Liver (tissue), 3 donors: ENCODE data around the gene LAMA2.

Experiments used
- FOXA1 ChIP-seq: IDR thresholded peaks from 2 replicates; pipeline ENCODE4 v1.6.1; 2016; ENCODE audit warnings: antibody characterized with exemption
- GABPA ChIP-seq, 2 donors: IDR thresholded peaks in 1 of 2; conservative IDR thresholded peaks in 1 of 2; 2 replicates each; pipeline ENCODE4 v1.6.1; 2016; ENCODE audit warnings: antibody characterized with exemption in 2 of 2, mild to moderate bottlenecking in 1 of 2, moderate library complexity in 1 of 2
- HNF4G ChIP-seq: IDR thresholded peaks from 2 replicates; pipeline ENCODE4 v1.6.1; 2016; ENCODE audit warnings: antibody characterized with exemption
- JUND ChIP-seq, 2 donors: IDR thresholded peaks; 2 replicates each; pipeline ENCODE4 v1.6.1; 2016; ENCODE audit warnings: antibody characterized with exemption in 2 of 2
- NR2F2 ChIP-seq: IDR thresholded peaks from 2 replicates; pipeline ENCODE4 v1.6.1; 2016; ENCODE audit warnings: antibody characterized with exemption
- RAD21 ChIP-seq, 2 donors: IDR thresholded peaks; 2 replicates each; pipeline ENCODE4 v1.6.1; 2016; ENCODE audit warnings: antibody characterized with exemption in 2 of 2, mild to moderate bottlenecking in 2 of 2
- RXRA ChIP-seq, 2 donors: IDR thresholded peaks; 2 replicates each; pipeline ENCODE4 v1.6.1; 2017 to 2018; ENCODE audit warnings: antibody characterized with exemption in 2 of 2, mild to moderate bottlenecking in 1 of 2
- SP1 ChIP-seq: IDR thresholded peaks from 2 replicates; pipeline ENCODE4 v1.6.1; 2018; ENCODE audit warnings: antibody characterized with exemption, mild to moderate bottlenecking
- TAF1 ChIP-seq: conservative IDR thresholded peaks from 2 replicates; pipeline ENCODE4 v1.6.1; 2016; ENCODE audit warnings: antibody characterized with exemption, mild to moderate bottlenecking
- YY1 ChIP-seq: IDR thresholded peaks from 2 replicates; pipeline ENCODE4 v1.6.1; 2016; ENCODE audit warnings: antibody characterized with exemption, mild to moderate bottlenecking
- TF ChIP-seq, protein P1 (sequence below): fragments of 150-350 bp; IDR thresholded peaks from 2 replicates; pipeline ENCODE4 v1.5.1; 2017; ENCODE audit warnings: improper control_type of control experiment, low read depth, low read length; ENCODE audit not compliant: missing input control
- TF ChIP-seq, protein P2 (sequence below): IDR thresholded peaks from 2 replicates; pipeline ENCODE4 v1.6.1; 2016; ENCODE audit warnings: antibody characterized with exemption, mild to moderate bottlenecking
- TF ChIP-seq, protein P3 (sequence below): IDR thresholded peaks from 2 replicates; pipeline ENCODE4 v1.6.1; 2016; ENCODE audit warnings: antibody characterized with exemption
- donor health status: healthy.
- donor health status: healthy.

DNA sequence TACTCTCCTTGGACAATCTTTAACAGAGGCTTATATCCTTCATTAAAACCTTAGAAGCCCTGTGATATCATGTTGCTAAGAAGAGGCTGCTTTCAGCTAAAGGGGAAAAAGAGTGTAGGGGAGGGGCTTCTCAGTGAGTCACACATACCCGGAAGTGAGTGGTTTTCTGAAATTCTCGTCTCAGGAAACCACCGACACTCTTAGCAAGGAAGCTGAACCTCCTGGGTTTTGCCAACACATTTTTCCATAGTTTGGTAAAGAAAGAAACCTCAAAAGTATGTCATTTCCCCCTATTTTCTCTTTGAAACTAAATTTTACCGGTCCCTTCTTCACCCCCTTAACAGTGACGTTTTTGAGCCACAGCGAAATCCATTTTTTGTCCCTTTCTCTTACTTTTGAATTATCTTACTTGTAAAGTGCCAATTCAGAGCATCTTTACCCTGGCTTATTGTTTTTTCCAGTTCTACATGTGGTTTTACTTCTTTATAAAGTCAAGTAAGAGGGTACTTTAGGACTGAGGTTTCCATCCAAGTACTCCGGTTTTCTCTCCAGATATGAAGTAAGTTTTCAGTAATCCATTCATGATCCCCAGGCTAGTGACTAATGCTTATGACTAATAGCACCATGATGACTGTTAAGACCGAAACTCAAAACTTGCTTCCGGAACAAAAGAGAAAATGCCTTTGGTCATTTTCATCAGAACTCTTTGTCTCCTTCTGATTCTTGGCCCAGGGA lies 607.8 kb downstream of the LAMA2 start:
- TF ChIP-seq GABPA (IDR thresholded peaks at IDR 0.05 in 1 of 2, conservative IDR thresholded peaks at IDR 0.05 in 1 of 2) (no peak), FOXA1 (no peak), RXRA (IDR thresholded peaks at IDR 0.05) (no peak), SP1 (no peak), JUND (IDR thresholded peaks at IDR 0.05) (peak; percentile 7 to 41), TAF1 (no peak), YY1 (no peak), RAD21 (IDR thresholded peaks at IDR 0.05) (no peak), NR2F2 (no peak), HNF4G (no peak)
- TF ChIP-seq, protein P1, sequence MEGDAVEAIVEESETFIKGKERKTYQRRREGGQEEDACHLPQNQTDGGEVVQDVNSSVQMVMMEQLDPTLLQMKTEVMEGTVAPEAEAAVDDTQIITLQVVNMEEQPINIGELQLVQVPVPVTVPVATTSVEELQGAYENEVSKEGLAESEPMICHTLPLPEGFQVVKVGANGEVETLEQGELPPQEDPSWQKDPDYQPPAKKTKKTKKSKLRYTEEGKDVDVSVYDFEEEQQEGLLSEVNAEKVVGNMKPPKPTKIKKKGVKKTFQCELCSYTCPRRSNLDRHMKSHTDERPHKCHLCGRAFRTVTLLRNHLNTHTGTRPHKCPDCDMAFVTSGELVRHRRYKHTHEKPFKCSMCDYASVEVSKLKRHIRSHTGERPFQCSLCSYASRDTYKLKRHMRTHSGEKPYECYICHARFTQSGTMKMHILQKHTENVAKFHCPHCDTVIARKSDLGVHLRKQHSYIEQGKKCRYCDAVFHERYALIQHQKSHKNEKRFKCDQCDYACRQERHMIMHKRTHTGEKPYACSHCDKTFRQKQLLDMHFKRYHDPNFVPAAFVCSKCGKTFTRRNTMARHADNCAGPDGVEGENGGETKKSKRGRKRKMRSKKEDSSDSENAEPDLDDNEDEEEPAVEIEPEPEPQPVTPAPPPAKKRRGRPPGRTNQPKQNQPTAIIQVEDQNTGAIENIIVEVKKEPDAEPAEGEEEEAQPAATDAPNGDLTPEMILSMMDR, result no peak
- TF ChIP-seq, protein P2, sequence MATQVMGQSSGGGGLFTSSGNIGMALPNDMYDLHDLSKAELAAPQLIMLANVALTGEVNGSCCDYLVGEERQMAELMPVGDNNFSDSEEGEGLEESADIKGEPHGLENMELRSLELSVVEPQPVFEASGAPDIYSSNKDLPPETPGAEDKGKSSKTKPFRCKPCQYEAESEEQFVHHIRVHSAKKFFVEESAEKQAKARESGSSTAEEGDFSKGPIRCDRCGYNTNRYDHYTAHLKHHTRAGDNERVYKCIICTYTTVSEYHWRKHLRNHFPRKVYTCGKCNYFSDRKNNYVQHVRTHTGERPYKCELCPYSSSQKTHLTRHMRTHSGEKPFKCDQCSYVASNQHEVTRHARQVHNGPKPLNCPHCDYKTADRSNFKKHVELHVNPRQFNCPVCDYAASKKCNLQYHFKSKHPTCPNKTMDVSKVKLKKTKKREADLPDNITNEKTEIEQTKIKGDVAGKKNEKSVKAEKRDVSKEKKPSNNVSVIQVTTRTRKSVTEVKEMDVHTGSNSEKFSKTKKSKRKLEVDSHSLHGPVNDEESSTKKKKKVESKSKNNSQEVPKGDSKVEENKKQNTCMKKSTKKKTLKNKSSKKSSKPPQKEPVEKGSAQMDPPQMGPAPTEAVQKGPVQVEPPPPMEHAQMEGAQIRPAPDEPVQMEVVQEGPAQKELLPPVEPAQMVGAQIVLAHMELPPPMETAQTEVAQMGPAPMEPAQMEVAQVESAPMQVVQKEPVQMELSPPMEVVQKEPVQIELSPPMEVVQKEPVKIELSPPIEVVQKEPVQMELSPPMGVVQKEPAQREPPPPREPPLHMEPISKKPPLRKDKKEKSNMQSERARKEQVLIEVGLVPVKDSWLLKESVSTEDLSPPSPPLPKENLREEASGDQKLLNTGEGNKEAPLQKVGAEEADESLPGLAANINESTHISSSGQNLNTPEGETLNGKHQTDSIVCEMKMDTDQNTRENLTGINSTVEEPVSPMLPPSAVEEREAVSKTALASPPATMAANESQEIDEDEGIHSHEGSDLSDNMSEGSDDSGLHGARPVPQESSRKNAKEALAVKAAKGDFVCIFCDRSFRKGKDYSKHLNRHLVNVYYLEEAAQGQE, result no peak
- TF ChIP-seq, protein P3, sequence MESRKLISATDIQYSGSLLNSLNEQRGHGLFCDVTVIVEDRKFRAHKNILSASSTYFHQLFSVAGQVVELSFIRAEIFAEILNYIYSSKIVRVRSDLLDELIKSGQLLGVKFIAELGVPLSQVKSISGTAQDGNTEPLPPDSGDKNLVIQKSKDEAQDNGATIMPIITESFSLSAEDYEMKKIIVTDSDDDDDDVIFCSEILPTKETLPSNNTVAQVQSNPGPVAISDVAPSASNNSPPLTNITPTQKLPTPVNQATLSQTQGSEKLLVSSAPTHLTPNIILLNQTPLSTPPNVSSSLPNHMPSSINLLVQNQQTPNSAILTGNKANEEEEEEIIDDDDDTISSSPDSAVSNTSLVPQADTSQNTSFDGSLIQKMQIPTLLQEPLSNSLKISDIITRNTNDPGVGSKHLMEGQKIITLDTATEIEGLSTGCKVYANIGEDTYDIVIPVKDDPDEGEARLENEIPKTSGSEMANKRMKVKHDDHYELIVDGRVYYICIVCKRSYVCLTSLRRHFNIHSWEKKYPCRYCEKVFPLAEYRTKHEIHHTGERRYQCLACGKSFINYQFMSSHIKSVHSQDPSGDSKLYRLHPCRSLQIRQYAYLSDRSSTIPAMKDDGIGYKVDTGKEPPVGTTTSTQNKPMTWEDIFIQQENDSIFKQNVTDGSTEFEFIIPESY, result no peak
